Mesenchymal stem cell (in vitro differentiated cells and primary cell): ENCODE measurements around the gene FNBP1.
A peak's percentile ranks its signal among the peaks of the same experiment; 100 is the strongest.
"Not testable (repeated sequence)": the region's sequence is repeated elsewhere in the genome, so short reads cannot be mapped to it uniquely, and the experiment has no call there.

ENCODE experiments used
- DNase-seq: peaks from one replicate; pipeline ENCODE4 v3.0.0-alpha.2; 2013
- H2AFZ ChIP-seq: one replicate; pipeline ENCODE4 v1.6.1; 2013; ENCODE audit warnings: low read depth, mild to moderate bottlenecking, control low read depth, inconsistent platforms, low read length, moderate library complexity
- H2AK5ac ChIP-seq: 2 replicates; pipeline ENCODE4 v1.6.1; 2013; ENCODE audit warnings: low read length, moderate library complexity, mild to moderate bottlenecking, inconsistent platforms; ENCODE audit not compliant: severe bottlenecking
- H2BK120ac ChIP-seq: one replicate; pipeline ENCODE4 v1.6.1; 2013; ENCODE audit warnings: low read depth, mild to moderate bottlenecking, inconsistent platforms, low read length, moderate library complexity
- H2BK12ac ChIP-seq, 2 experiments: one replicate each; pipeline ENCODE4 v1.6.1; 2013; ENCODE audit warnings: inconsistent platforms in 2 of 2, low read length in 2 of 2, mild to moderate bottlenecking in 2 of 2, moderate library complexity in 2 of 2, control low read depth in 1 of 2
- H2BK15ac ChIP-seq: one replicate; pipeline ENCODE4 v1.6.1; 2013; ENCODE audit warnings: mild to moderate bottlenecking, low read depth, inconsistent platforms; ENCODE audit not compliant: poor library complexity, severe bottlenecking
- H2BK5ac ChIP-seq: 2 replicates; pipeline ENCODE4 v1.6.1; 2013; ENCODE audit warnings: low read depth, mild to moderate bottlenecking, low read length, control low read depth, inconsistent platforms; ENCODE audit not compliant: poor library complexity, severe bottlenecking
- H3K14ac ChIP-seq, 2 experiments: one replicate each; pipeline ENCODE4 v1.6.1; 2013; ENCODE audit warnings: inconsistent platforms in 2 of 2, low read length in 2 of 2, control low read depth in 1 of 2, mild to moderate bottlenecking in 1 of 2, moderate library complexity in 1 of 2
- H3K18ac ChIP-seq, 2 experiments: one replicate each; pipeline ENCODE4 v1.6.1; 2013; ENCODE audit warnings: inconsistent platforms in 2 of 2, low read length in 2 of 2, control low read depth in 1 of 2, low read depth in 1 of 2, mild to moderate bottlenecking in 1 of 2
- H3K23ac ChIP-seq, 2 experiments: one replicate each; pipeline ENCODE4 v1.6.1; 2013; ENCODE audit warnings: inconsistent platforms in 2 of 2, low read length in 2 of 2, mild to moderate bottlenecking in 2 of 2, moderate library complexity in 2 of 2, control low read depth in 1 of 2
- H3K27ac ChIP-seq: 2 replicates; pipeline ENCODE4 v1.5.1; 2013; ENCODE audit warnings: mild to moderate bottlenecking, moderate library complexity, low read length, control low read depth, inconsistent platforms; ENCODE audit not compliant: poor library complexity, severe bottlenecking
- H3K27me3 ChIP-seq, 2 experiments: 2 replicates each; pipeline versions ENCODE4 v1.6.1 to v1.7.0; 2013; ENCODE audit warnings: low read length in 2 of 2, mild to moderate bottlenecking in 2 of 2, moderate library complexity in 2 of 2, control low read depth in 1 of 2, inconsistent platforms in 1 of 2; ENCODE audit not compliant: control insufficient read depth in 1 of 2, insufficient read depth in 1 of 2
- H3K36me3 ChIP-seq, 2 experiments: 2 replicates each; pipeline versions ENCODE4 v1.6.1 to v1.7.0; 2013; ENCODE audit warnings: low read length in 2 of 2, control low read depth in 1 of 2, inconsistent platforms in 1 of 2, low read depth in 1 of 2, mild to moderate bottlenecking in 1 of 2; ENCODE audit not compliant: insufficient read depth in 2 of 2, control insufficient read depth in 1 of 2
- H3K4ac ChIP-seq, 2 experiments: one replicate each; pipeline ENCODE4 v1.6.1; 2013; ENCODE audit warnings: inconsistent platforms in 2 of 2, low read length in 2 of 2, mild to moderate bottlenecking in 2 of 2, moderate library complexity in 2 of 2, control low read depth in 1 of 2, low read depth in 1 of 2
- H3K4me1 ChIP-seq: 2 replicates; pipeline ENCODE4 v1.6.1; 2013; ENCODE audit warnings: low read depth, low read length, control low read depth; ENCODE audit not compliant: control insufficient read depth, insufficient read depth
- H3K4me2 ChIP-seq: 2 replicates; pipeline ENCODE4 v1.6.1; 2013; ENCODE audit warnings: low read length, mild to moderate bottlenecking, inconsistent platforms; ENCODE audit not compliant: poor library complexity, severe bottlenecking
- H3K4me3 ChIP-seq, 2 experiments: 2 replicates each; pipeline versions ENCODE4 v1.5.1 to v1.7.0; 2013; ENCODE audit warnings: low read length in 2 of 2, mild to moderate bottlenecking in 2 of 2, control low read depth in 1 of 2, low read depth in 1 of 2; ENCODE audit not compliant: insufficient read depth in 1 of 2
- H3K79me1 ChIP-seq: replicated peaks from 2 replicates; pipeline ENCODE4 v1.6.1; 2013; ENCODE audit warnings: mild to moderate bottlenecking, control low read depth, low read length, inconsistent platforms; ENCODE audit not compliant: poor library complexity, severe bottlenecking
- H3K9ac ChIP-seq: 2 replicates; pipeline ENCODE4 v1.7.0; 2013; ENCODE audit warnings: mild to moderate bottlenecking, low read length, moderate library complexity
- H3K9me3 ChIP-seq: 2 replicates; pipeline ENCODE4 v1.7.0; 2013; ENCODE audit warnings: mild to moderate bottlenecking, low read length; ENCODE audit not compliant: control insufficient read depth
- H4K8ac ChIP-seq: one replicate; pipeline ENCODE4 v1.6.1; 2013; ENCODE audit warnings: inconsistent platforms, mild to moderate bottlenecking, low read length, moderate library complexity
- H4K91ac ChIP-seq: one replicate; pipeline ENCODE4 v1.6.1; 2013; ENCODE audit warnings: mild to moderate bottlenecking, low read length, inconsistent platforms
- WGBS: methylation state at CpG from one replicate; pipeline ENCODE4 v1.1.7; 2013; ENCODE audit warnings: mixed read lengths; 5-methylcytosine and 5-hydroxymethylcytosine counted together

FNBP1 gene

GRCh38 chr9:129890718-129891299 is 152.2 kb downstream of the FNBP1 start:
- H4K91ac ChIP-seq, H3K27ac ChIP-seq, H3K9me3 ChIP-seq, H3K23ac ChIP-seq, H4K8ac ChIP-seq, H3K4me2 ChIP-seq, H3K4ac ChIP-seq, H2BK12ac ChIP-seq, H3K18ac ChIP-seq, H2BK15ac ChIP-seq, H3K14ac ChIP-seq, H2BK5ac ChIP-seq, H2AFZ ChIP-seq, H3K27me3 ChIP-seq, H2BK120ac ChIP-seq, H3K4me3 ChIP-seq, DNase-seq, H3K79me1 ChIP-seq, H2AK5ac ChIP-seq, H3K9ac ChIP-seq: not testable (repeated sequence)
- peaks cover 18 to 36% of the 10 kb centered on the region in 2 experiments for H3K36me3 ChIP-seq
- 88% methylated on average over 13 of the region's 14 CpGs for WGBS
- H3K4me1 ChIP-seq, result peaks cover 13% of the 10 kb centered on the region

- Histone ChIP-seq H3K27ac (no peak overlapping the region), H3K36me3 (peaks cover 18 to 29% of the 10 kb centered on the region in 2 experiments), H2BK120ac (no peak overlapping the region), H2AK5ac (no peak overlapping the region), H2BK12ac (no peak overlapping the region), H3K27me3 (no peaks in the 10 kb centered on the region), H3K4ac (no peak overlapping the region), H4K8ac (peak overlapping the region; percentile 27), H3K79me1 (no peaks in the 10 kb centered on the region), H3K4me1 (peaks cover 18% of the 10 kb centered on the region), H3K23ac (no peak overlapping the region), H3K14ac (no peak overlapping the region), H2BK5ac (no peak overlapping the region), H3K9ac (no peak overlapping the region), H2AFZ (no peak overlapping the region), H3K4me3 (no peak overlapping the region), H4K91ac (peak overlapping the region; percentile 4), H2BK15ac (no peak overlapping the region), H3K4me2 (no peak overlapping the region), H3K18ac (no peak overlapping the region), H3K9me3 (no peaks in the 10 kb centered on the region)
- no peak for DNase-seq
- 81% methylated on average over 34 of the region's 37 CpGs for WGBS
Observed at GRCh38 chr9:129889941-129890717, 152.9 kb downstream of the FNBP1 start.

GRCh38 chr9:129889122-129889940 is 153.7 kb downstream of the FNBP1 start:
- peaks cover 18 to 22% of the 10 kb centered on the region in 2 experiments for H3K36me3 ChIP-seq
- H3K27ac ChIP-seq, result no peak overlapping the region
- WGBS, result 97% methylated on average over 23 of the region's 31 CpGs
- H2BK12ac ChIP-seq, result no peak overlapping the region
- no peak overlapping the region for H3K4me2 ChIP-seq
- H3K23ac ChIP-seq, result no peak overlapping the region
- H2AFZ ChIP-seq, result no peak overlapping the region
- no peak for DNase-seq
- H2BK5ac ChIP-seq, result no peak overlapping the region
- no peak overlapping the region for H2AK5ac ChIP-seq
- H3K9ac ChIP-seq, result no peak overlapping the region
- no peaks in the 10 kb centered on the region for H3K9me3 ChIP-seq
- no peak overlapping the region for H3K14ac ChIP-seq
- no peak overlapping the region for H3K4ac ChIP-seq
- no peak overlapping the region for H3K4me3 ChIP-seq
- H4K8ac ChIP-seq, result no peak overlapping the region
- no peak overlapping the region for H3K18ac ChIP-seq
- no peaks in the 10 kb centered on the region for H3K79me1 ChIP-seq
- H2BK15ac ChIP-seq, result no peak overlapping the region
- H4K91ac ChIP-seq, result peak overlapping the region; percentile 4
- peaks cover 24% of the 10 kb centered on the region for H3K4me1 ChIP-seq
- no peak overlapping the region for H2BK120ac ChIP-seq
- no peaks in the 10 kb centered on the region for H3K27me3 ChIP-seq
